ENCODE data around the gene PRRC2B.
"Not testable (repeated sequence)": the region's sequence is repeated elsewhere in the genome, so short reads cannot be mapped to it uniquely, and the experiment has no call there.

The PRRC2B gene

DNA sequence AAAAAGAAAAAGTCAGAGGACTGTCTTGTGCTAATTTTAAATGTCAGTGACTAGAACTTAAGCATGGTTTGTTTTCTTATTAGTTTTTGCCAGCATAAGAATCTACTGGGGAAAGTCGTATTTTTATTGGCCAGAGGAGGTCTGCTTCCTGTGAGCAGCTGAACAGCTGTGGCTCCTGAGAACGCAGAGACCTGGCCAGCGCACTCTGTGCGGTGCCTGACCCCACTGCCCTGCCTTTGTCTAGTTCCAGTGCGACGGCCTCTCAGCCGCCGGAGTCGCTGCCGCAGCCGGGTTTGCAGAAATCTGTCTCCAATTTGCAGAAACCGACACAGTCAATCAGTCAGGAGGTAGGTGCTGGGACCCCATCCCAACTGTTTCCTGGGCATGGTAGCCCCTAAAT lies 42.5 kb downstream of the PRRC2B start:
- DNase-seq (ENCODE audit: low read depth) = no peak

GRCh38 chr9:131436865-131437271 lies 43.0 kb downstream of the PRRC2B start:
- no peak for DNase-seq (ENCODE audit: low read depth)

GRCh38 chr9:131438190-131438589 lies 44.3 kb downstream of the PRRC2B start:
- no peak for DNase-seq (ENCODE audit: low read depth)

- no peak for DNase-seq (ENCODE audit: low read depth)
Observed at GRCh38 chr9:131439224-131439623, 45.3 kb downstream of the PRRC2B start.

DNA sequence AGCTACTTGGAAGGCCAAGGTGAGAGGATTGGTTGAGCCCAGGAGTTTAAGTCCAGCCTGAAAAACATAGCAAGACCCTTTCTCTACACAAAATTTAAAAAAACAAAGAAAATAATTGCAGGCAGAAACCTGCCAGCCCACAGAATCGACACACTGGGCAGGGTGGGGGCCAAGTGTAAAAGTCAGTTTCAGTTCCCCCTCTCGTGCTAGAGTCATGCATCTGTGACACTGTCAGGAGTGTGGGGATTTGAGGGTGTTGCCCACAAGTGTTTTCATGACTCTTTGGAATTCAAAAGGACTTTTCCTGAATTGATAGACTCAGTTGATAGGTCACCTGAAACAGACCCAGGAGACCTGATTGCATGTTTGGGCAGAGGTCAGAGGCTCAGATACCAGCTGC lies 47.6 kb downstream of the PRRC2B start:
- DNase-seq (ENCODE audit: low read depth) = no peak

DNA sequence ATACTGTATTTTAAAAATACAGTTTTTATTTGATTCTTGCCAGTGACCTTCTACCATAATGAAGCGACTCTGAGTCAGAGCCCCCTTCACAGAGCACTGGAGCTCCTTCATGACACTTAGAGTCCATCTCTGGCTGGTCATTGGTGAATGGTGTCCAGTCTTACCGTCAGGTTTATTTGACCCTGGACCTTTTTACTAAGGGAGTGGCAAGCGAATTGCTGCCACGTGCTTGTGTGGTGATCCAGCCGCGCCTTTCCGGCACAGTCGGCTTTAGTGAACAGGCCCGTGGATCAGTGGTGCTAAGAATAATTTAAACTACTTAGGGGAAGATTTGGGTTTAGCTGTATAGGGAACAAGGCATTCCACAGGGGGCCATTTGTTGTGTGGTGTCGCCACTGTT lies 48.5 kb downstream of the PRRC2B start:
- DNase-seq (ENCODE audit: low read depth) = no peak

- DNase-seq (ENCODE audit: low read depth) = no peak
Observed at GRCh38 chr9:131443648-131444047, 49.8 kb downstream of the PRRC2B start.

- no peak for DNase-seq (ENCODE audit: low read depth)
Observed at GRCh38 chr9:131446276-131446675, 52.4 kb downstream of the PRRC2B start.

- no peak for DNase-seq (ENCODE audit: low read depth)
Observed at GRCh38 chr9:131447148-131447547, 53.3 kb downstream of the PRRC2B start.

DNA sequence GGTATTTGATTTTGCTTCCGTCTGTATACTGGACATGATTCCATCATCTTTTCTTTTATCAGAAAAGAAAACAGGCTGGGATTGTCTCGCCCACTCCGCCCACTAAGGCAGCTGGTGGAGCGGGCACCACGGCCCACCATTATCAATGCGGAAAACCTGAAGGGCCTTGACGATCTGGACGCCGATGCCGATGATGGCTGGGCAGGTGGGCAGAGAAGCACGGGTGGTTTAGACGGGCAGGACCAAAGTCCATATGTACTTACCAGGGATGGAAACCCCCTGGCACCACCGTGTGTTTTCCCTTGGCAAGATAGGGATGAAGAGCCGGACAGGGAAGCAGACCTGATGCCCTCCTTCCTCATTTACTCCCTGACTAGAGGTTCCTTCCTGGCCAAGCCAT lies 53.7 kb downstream of the PRRC2B start:
- no peak for DNase-seq (ENCODE audit: low read depth)

GRCh38 chr9:131448818-131449217 lies 54.9 kb downstream of the PRRC2B start:
- DNase-seq (ENCODE audit: low read depth) = no peak

- DNase-seq (ENCODE audit: low read depth) = no peak
Observed at GRCh38 chr9:131449276-131449675, 55.4 kb downstream of the PRRC2B start.

DNA sequence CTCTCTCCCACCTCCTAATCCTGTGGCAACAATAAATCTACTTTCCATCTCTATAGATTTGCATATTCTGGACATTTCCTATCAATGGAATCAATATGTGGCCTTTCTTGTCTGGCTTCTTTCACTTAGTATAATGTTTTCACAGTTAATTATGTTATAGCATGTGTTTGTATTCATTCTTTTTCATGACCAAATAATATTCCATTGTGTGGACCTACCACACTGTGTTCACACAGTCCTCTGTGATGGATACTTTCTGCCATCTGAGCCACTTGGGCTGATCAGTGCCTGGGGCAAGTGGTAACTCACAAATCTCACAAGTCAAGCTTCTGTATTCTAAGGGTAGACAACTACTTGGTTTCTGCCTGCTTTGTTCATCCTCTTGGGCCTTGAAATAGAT lies 60.1 kb downstream of the PRRC2B start:
- DNase-seq (ENCODE audit: low read depth) = no peak

DNA sequence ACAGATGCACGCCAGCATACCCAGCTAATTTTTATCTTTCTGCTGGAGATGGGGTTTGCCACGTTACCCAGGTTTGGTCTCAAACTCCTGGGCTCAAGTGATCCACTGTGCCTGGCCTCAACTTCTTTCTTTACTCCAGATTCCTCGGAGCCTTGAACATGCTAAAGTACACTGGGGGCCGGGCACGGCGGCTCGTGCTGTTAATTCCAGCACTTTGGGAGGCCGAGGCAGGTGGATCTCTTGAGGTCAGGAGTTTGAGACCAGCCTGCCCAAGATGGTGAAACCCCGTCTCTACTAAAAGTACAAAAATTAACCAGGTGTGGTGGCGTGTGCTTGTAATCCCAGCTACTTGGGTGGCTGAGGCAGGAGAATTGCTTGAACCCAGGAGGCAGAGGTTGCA lies 61.8 kb downstream of the PRRC2B start:
- DNase-seq (ENCODE audit: low read depth) = not testable (repeated sequence)

- no peak for DNase-seq (ENCODE audit: low read depth)
Observed at GRCh38 chr9:131457746-131458145, 63.9 kb downstream of the PRRC2B start.

DNA sequence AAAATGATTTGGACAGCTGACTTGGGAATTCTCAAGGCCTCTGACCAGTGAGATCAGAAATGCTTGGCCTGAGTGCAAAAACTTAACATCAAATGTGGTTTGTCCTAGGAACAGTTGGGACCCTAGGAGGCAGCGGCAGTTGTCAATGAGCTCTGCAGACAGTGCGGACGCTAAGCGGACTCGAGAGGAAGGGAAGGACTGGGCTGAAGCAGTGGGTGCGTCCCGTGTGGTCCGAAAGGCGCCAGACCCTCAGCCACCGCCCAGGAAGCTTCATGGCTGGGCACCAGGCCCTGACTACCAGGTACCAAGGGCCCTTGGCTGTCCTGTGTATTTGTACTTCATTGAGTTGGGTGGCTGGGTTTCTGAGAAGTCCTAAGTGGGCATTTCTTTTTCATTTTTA lies 65.2 kb downstream of the PRRC2B start:
- DNase-seq (ENCODE audit: low read depth) = no peak

DNA sequence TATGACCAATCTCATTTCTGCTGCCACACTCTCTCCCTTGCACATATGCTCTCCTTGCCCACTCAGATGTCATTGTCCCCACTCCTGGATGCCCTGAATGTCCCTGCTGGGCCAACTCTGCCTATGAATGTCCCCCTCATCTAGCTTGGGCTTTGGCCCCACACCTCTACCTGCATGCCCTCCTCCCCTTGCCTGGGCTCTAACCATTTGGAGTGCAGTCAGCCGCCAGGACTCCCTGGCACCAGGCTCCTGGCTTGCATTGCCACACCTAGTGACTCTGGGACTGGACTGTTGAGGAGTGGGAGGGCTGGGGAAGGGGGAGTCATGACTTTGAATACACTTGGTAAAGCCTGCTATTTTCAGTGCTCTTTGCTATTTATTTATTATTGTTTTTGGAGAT lies 67.3 kb downstream of the PRRC2B start:
- DNase-seq (ENCODE audit: low read depth) = no peak

DNA sequence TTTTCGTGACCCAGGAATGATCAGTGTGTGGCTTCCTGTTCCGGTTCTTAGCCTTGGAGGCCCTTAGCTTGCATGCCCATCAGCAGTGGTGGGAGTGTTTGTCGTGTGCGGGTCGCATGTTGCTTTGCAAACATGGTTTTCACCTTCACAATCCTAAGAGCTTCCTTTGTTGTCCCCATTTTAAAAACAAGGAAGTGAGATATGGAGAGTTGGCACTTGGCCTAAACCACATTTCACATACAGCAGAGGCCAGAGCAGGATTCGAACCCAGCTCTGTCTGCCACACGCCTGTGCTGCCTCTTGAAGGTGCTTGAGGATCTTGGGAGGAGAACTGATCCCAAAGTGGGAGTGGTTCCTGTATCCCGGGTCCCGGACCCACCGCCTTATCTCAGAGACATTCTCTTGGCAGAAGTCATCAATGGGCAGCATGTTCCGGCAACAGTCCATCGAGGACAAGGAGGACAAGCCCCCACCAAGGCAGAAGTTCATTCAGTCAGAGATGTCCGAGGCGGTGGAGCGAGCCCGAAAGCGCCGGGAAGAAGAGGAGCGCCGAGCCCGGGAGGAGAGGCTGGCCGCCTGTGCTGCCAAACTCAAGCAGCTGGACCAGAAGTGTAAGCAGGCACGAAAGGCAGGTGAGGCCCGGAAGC lies 70.6 kb downstream of the PRRC2B start:
- DNase-seq (ENCODE audit: low read depth) = no peak

GRCh38 chr9:131465401-131465800 lies 71.5 kb downstream of the PRRC2B start:
- DNase-seq (ENCODE audit: low read depth) = no peak

GRCh38 chr9:131467214-131467935 lies 73.5 kb downstream of the PRRC2B start:
- DNase-seq (ENCODE audit: low read depth) = no peak

GRCh38 chr9:131468031-131468430 lies 74.1 kb downstream of the PRRC2B start:
- DNase-seq (ENCODE audit: low read depth) = no peak

DNA sequence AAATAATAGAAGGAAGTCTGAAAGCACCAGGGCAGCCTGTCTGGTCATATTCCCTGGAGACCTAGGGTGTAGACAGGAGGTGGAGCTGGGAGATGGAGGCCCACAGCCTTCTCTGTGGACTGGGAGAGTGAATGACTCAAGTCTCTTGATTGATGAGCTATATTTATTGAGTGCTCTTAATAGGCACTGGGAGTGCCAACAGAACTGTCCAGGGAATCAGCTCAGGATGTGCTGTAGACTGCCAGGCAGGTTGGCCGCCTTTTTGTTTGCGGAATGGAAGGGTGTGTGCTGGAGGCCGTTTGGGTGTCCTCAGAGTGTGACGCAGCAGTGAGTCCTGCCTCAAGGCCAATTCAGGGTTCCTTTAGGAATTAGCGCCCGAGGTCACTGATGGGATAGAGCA lies 75.5 kb downstream of the PRRC2B start:
- DNase-seq (ENCODE audit: low read depth) = no peak

GRCh38 chr9:131469951-131470350 lies 76.1 kb downstream of the PRRC2B start:
- DNase-seq (ENCODE audit: low read depth) = no peak

GRCh38 chr9:131470581-131470991 lies 76.7 kb downstream of the PRRC2B start:
- DNase-seq (ENCODE audit: low read depth) = no peak

Data from activated T-helper 9 cell treated with anti-CD3 and anti-CD28 coated beads, Interleukin-2, amount 50 U/mL, for 16 hours (primary cell).